ENCODE measurements around the gene HMGCLL1.

DNA sequence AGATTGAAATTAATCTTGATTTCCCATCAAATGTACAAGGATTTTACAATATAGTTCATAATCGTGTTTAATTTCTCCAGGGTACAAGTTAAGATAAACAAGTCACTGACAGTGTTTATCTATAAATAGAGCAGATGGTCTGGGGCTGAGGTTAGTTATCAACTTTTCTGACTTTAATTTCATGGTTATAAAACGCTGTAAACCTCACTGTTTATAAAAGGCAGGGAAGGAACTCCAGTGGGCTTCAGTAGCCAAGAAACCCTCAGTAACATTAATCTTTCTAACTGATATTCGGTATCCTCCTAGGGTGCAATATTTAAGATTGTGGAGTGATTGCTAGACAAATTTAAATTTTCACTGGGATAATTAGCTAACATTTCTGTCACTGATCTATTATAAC is 183.1 kb downstream of the HMGCLL1 start:
- TF ChIP-seq TCF12 (IDR thresholded peaks at IDR 0.05) (no peak), YY1 (IDR thresholded peaks at IDR 0.05; ENCODE audit: low read depth) (no peak), SIN3A (IDR thresholded peaks at IDR 0.05; ENCODE audit: borderline replicate concordance, low read depth, low read length) (no peak), MAX (IDR thresholded peaks at IDR 0.05; ENCODE audit: low read depth) (no peak), EP300 (IDR thresholded peaks at IDR 0.05; ENCODE audit: borderline replicate concordance in 1 of 2, low read depth in 1 of 2, low read length in 1 of 2) (no peak), GABPA (IDR thresholded peaks at IDR 0.05; ENCODE audit: low read depth) (no peak), NFIC (IDR thresholded peaks at IDR 0.05; ENCODE audit: borderline replicate concordance) (no peak), GATA2 (CRISPR knock-in tag; IDR thresholded peaks at IDR 0.05) (peak; percentile 31; the same call in 1 of the 2 replicates), TAF1 (IDR thresholded peaks at IDR 0.05; ENCODE audit: borderline replicate concordance, low read depth, low read length) (no peak), POLR2AphosphoS5 (IDR thresholded peaks at IDR 0.05; ENCODE audit: low read depth, low read length) (no peak)
- TF ChIP-seq, protein P1, sequence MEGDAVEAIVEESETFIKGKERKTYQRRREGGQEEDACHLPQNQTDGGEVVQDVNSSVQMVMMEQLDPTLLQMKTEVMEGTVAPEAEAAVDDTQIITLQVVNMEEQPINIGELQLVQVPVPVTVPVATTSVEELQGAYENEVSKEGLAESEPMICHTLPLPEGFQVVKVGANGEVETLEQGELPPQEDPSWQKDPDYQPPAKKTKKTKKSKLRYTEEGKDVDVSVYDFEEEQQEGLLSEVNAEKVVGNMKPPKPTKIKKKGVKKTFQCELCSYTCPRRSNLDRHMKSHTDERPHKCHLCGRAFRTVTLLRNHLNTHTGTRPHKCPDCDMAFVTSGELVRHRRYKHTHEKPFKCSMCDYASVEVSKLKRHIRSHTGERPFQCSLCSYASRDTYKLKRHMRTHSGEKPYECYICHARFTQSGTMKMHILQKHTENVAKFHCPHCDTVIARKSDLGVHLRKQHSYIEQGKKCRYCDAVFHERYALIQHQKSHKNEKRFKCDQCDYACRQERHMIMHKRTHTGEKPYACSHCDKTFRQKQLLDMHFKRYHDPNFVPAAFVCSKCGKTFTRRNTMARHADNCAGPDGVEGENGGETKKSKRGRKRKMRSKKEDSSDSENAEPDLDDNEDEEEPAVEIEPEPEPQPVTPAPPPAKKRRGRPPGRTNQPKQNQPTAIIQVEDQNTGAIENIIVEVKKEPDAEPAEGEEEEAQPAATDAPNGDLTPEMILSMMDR (IDR thresholded peaks at IDR 0.05): no peak

Data from SK-N-SH (cell line).